NT2/D1 (cell line): ENCODE measurements around the gene TTLL8.

ENCODE experiments used
- SUZ12 ChIP-seq: IDR thresholded peaks from 2 replicates; pipeline ENCODE4 v1.6.1; 2011; ENCODE audit not compliant: insufficient read length, insufficient read depth; ENCODE audit errors: extremely low read depth
- YY1 ChIP-seq: IDR thresholded peaks from 2 replicates; pipeline ENCODE4 v1.6.1; 2011; ENCODE audit not compliant: insufficient read length, insufficient read depth
- ZNF274 ChIP-seq: IDR thresholded peaks from 2 replicates; pipeline ENCODE4 v1.6.1; 2011; ENCODE audit warnings: mild to moderate bottlenecking, low read depth, low read length

DNA sequence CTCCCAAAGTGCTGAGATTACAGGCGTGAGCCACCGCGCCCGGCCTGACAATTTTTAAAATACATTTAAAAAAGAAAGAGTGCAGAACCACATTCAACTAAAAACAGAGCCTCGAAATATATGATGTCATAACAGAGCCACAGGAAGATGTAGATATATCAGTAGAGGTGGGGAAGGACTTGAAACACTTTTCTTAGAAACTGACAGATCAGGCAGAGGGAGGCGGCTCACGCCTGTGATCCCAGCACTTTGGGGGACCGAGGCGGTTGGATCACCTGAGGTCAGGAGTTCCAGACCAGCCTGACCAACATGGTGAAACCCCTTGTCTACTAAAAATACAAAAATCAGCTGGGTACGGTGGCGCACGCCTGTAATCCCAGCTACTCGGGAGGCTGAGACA, 20.1 kb upstream of the TTLL8 start:
- TF ChIP-seq YY1 = no peak
- no peak for TF ChIP-seq ZNF274
- TF ChIP-seq SUZ12 = no peak
